ENCODE measurements around the gene RAET1G.

RAET1G gene

DNA sequence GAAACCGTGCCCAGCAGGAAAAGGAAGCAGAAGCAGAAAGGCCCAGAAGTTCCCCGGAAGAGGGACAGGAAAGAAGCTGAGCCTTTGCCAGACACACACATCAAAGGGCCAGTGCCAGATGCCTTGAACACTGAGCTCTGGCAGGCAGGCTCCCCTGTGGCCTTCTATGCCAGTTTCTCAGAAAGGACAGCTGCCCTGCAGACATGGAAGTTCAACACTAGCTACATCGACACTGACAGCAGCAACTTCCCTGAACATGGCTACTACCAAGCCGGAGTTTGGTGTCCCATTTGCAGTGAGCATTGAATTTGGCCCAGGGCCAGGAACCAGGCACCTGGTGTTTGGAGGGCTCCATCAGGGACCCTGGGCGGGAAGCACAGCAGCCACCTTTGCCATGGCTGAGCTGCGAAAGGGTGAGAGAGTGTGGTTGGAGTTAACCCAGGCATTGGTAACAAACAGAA, 17.0 kb downstream of the RAET1G start:
- Histone ChIP-seq H3K9me3 (ENCODE audit: control insufficient read depth in 2 of 2, low read length in 2 of 2) (no peaks in the 10 kb centered on the region), H3K9ac (ENCODE audit: low read depth in 1 of 2, low read length in 2 of 2) (no peak overlapping the region), H3K36me3 (ENCODE audit: control insufficient read depth in 2 of 2, insufficient read depth in 2 of 2, low read length in 2 of 2) (no peaks in the 10 kb centered on the region)

DNA sequence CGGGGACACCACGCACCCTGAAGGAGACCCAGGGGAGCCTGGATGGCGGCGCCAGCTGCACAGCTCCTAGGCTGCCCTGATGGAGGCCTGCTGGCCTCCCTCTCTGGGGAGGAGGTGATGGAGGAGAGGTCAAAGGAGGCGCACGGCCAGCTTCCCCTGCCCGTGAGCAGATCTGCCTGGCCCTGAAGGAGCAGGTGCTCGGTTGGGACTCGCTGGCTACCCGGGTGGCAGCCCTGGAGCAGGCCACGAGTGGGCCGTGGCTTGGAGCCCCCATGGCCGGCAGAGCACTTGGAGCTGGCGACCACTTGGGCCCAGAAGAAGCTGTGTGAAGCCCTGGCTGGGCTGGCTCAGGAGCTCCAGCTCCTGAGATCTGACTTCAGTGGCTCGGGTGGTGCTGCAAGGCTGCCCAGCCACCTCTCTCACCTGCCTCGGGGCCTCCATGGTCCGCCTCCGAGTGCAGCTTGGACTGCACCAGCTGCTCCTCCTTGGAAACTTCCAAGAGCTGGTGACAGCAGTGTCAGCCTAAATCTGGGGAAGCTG, 17.5 kb downstream of the RAET1G start:
- H3K36me3 ChIP-seq (ENCODE audit: control insufficient read depth in 2 of 2, insufficient read depth in 2 of 2, low read length in 2 of 2): no peaks in the 10 kb centered on the region
- H3K4me3 ChIP-seq (ENCODE audit: low read length in 2 of 2): no peak overlapping the region
- no peak overlapping the region for H3K27ac ChIP-seq (ENCODE audit: low read depth in 2 of 2, low read length in 2 of 2)
- H3K27me3 ChIP-seq (ENCODE audit: control insufficient read depth in 2 of 2, insufficient read depth in 2 of 2, low read length in 2 of 2): no peaks in the 10 kb centered on the region
- no peaks in the 10 kb centered on the region for H3K9me3 ChIP-seq (ENCODE audit: control insufficient read depth in 2 of 2, low read length in 2 of 2)
- no peaks in the 10 kb centered on the region for H3K4me1 ChIP-seq (ENCODE audit: control insufficient read depth in 2 of 2, insufficient read depth in 2 of 2, low read length in 2 of 2)
- no peak overlapping the region for H3K9ac ChIP-seq (ENCODE audit: low read depth in 1 of 2, low read length in 2 of 2)

More for the DNA sequence above, 17.0 kb downstream of the RAET1G start:
- H3K27ac ChIP-seq (ENCODE audit: low read depth in 2 of 2, low read length in 2 of 2): no peak overlapping the region
- no peaks in the 10 kb centered on the region for H3K4me1 ChIP-seq (ENCODE audit: control insufficient read depth in 2 of 2, insufficient read depth in 2 of 2, low read length in 2 of 2)
- H3K4me3 ChIP-seq (ENCODE audit: low read length in 2 of 2): no peak overlapping the region
- H3K27me3 ChIP-seq (ENCODE audit: control insufficient read depth in 2 of 2, insufficient read depth in 2 of 2, low read length in 2 of 2): no peaks in the 10 kb centered on the region

DNA sequence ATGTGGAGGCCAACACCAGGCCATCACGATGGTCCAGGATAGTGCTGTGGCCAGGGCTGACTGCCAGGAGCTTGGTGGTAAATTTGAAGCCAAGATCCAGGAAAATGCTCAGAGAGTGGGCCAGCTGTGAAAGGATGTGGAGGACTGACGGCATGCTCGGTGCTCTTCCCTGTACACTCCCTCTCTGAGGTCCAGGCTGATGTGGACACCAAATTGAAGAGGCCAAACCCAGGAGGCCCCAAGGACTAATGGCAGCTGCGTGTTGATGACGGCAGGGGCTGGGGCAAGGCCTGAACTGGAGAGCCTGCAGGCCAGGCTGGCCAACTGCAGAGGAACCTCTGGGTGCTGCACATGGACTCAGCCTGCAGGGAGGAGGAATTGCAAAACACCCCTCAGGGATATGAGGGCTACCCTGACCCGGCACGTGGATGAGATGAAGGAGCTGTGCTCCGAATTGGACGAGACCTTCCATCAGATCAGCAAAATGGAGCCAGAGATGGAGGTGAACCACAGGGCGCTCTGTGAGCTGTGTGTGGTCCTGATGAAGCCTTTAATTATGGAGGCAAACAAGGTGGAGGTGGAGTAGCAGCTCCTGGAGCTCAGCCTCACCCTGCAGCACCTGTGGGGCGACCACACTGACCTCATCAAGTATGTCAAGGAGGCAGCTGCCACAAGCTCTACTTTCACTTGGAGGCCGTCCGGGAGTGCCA, 18.1 kb downstream of the RAET1G start:
- no peak overlapping the region for H3K9ac ChIP-seq (ENCODE audit: low read depth in 1 of 2, low read length in 2 of 2)
- H3K4me1 ChIP-seq (ENCODE audit: control insufficient read depth in 2 of 2, insufficient read depth in 2 of 2, low read length in 2 of 2): no peaks in the 10 kb centered on the region
- H3K4me3 ChIP-seq (ENCODE audit: low read length in 2 of 2): no peak overlapping the region
- H3K9me3 ChIP-seq (ENCODE audit: control insufficient read depth in 2 of 2, low read length in 2 of 2): no peaks in the 10 kb centered on the region
- H3K27me3 ChIP-seq (ENCODE audit: control insufficient read depth in 2 of 2, insufficient read depth in 2 of 2, low read length in 2 of 2): no peaks in the 10 kb centered on the region
- no peaks in the 10 kb centered on the region for H3K36me3 ChIP-seq (ENCODE audit: control insufficient read depth in 2 of 2, insufficient read depth in 2 of 2, low read length in 2 of 2)
- no peak overlapping the region for H3K27ac ChIP-seq (ENCODE audit: low read depth in 2 of 2, low read length in 2 of 2)

DNA sequence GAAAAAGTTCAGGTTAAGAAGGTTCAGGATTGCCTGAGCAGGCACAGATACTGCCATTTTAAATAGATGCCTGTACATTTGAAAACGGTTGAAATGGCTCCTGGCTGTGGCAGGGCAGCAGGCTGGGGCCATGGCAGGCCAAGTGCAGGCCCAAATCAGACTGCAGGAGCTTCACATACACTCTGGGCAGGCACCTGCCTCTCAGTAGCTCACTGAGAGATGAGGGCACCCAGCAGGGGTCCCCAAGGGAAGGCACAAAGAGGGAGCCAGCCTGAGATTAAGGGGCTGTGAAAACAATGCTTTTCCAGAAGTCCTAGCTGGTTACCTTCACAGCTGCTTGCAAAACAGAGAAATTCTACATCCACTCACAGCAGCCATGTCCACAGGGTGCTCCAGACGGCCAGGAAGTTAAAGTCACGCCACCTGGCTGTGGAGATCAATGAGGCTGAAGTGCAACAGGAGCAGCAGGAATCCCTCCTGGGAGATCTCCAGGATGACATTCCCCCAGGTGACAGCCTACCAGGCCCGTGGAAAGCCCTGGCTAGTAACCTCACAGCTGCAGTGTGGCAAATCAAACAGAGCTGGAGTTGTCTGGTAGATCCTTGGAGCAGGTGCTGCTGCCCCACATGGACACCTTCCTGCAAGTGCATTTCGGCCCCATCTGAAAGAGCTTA, 18.8 kb downstream of the RAET1G start:
- H3K27ac ChIP-seq (ENCODE audit: low read depth in 2 of 2, low read length in 2 of 2): no peak overlapping the region
- no peaks in the 10 kb centered on the region for H3K4me1 ChIP-seq (ENCODE audit: control insufficient read depth in 2 of 2, insufficient read depth in 2 of 2, low read length in 2 of 2)
- H3K36me3 ChIP-seq (ENCODE audit: control insufficient read depth in 2 of 2, insufficient read depth in 2 of 2, low read length in 2 of 2): no peaks in the 10 kb centered on the region
- H3K27me3 ChIP-seq (ENCODE audit: control insufficient read depth in 2 of 2, insufficient read depth in 2 of 2, low read length in 2 of 2): no peaks in the 10 kb centered on the region
- no peak overlapping the region for H3K4me3 ChIP-seq (ENCODE audit: low read length in 2 of 2)
- H3K9me3 ChIP-seq (ENCODE audit: control insufficient read depth in 2 of 2, low read length in 2 of 2): no peaks in the 10 kb centered on the region
- H3K9ac ChIP-seq (ENCODE audit: low read depth in 1 of 2, low read length in 2 of 2): no peak overlapping the region

DNA sequence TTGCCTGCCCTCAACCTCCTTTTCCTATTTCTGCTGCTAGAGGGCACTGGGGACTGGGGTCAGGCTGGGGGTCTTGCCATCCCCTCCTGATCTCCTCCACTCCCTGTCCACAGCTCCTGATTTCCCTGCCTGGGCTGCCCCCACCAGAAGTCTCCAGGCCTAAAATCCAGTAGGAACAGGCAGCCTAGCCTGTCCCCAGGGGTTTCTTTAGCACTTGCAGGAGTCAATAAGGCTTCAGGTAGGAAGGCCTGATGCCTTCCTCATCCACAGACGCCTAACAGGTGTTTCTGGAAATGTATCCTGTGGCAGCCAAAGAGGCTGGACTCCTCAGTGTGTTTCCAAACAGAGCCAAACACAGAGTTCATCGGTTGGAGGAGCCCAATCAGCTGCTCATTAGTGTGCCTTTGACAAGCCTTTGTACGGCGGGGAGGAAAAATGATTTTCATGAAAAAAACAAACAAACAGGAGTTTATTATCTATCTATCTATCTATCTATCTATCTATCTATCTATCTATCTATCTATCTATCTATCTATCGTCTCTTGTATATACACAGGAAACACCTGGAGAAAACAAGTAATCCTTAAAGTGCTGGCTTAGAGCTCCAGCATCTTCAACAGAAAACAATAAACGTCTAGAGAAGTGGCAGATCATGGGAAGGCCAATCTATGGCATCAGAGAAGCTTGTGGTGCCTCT, 21.3 kb downstream of the RAET1G start:
- no peak overlapping the region for H3K27ac ChIP-seq (ENCODE audit: low read depth in 2 of 2, low read length in 2 of 2)
- no peak overlapping the region for H3K9ac ChIP-seq (ENCODE audit: low read depth in 1 of 2, low read length in 2 of 2)
- H3K4me3 ChIP-seq (ENCODE audit: low read length in 2 of 2): no peak overlapping the region
- no peaks in the 10 kb centered on the region for H3K9me3 ChIP-seq (ENCODE audit: control insufficient read depth in 2 of 2, low read length in 2 of 2)
- no peaks in the 10 kb centered on the region for H3K27me3 ChIP-seq (ENCODE audit: control insufficient read depth in 2 of 2, insufficient read depth in 2 of 2, low read length in 2 of 2)
- peaks cover 6 to 13% of the 10 kb centered on the region in 2 donors for H3K4me1 ChIP-seq (ENCODE audit: control insufficient read depth in 2 of 2, insufficient read depth in 2 of 2, low read length in 2 of 2)
- H3K36me3 ChIP-seq (ENCODE audit: control insufficient read depth in 2 of 2, insufficient read depth in 2 of 2, low read length in 2 of 2): no peaks in the 10 kb centered on the region

DNA sequence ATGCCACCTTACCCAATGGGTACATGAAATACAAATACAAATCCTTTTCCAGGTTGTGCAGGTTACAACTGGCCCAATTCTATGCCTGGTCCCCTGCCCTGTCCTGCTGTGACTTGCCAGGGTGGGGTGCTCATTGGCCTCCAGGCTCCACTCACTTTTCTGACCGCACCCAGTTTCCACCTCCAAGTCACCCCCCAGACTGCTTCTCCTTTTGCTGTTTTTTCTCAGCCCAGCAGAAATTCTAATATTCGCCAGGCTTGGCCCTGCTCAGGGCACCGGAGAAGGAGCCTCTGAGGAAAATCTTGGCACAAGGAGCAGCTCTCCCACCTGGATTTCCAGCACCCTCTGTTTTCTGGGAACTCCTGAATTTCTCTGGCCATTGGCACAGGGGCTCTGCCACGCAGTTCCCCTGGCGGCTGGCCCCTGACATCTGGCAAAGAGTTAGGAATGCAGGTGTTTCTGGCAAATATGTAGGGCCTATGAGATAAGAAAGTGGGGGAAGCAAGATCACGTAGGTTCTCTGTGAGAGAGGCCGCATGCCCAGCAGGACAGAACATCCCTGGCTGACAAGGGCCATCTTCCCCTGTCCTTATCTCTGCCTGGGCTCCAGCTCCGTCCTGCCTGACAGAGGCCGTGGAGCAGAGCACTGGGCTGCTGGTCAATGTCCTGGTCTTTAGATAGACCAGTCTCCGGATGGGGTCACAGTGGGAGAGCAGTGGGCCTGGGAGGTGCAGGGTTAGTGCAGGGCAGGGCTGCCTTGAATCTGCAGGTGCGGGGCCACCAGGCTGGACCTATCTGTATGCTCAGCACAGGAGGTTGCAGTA, 22.1 kb downstream of the RAET1G start:
- peaks cover 9 to 20% of the 10 kb centered on the region in 2 donors for H3K4me1 ChIP-seq (ENCODE audit: control insufficient read depth in 2 of 2, insufficient read depth in 2 of 2, low read length in 2 of 2)
- no peak overlapping the region for H3K9ac ChIP-seq (ENCODE audit: low read depth in 1 of 2, low read length in 2 of 2)
- no peaks in the 10 kb centered on the region for H3K36me3 ChIP-seq (ENCODE audit: control insufficient read depth in 2 of 2, insufficient read depth in 2 of 2, low read length in 2 of 2)
- no peak overlapping the region for H3K4me3 ChIP-seq (ENCODE audit: low read length in 2 of 2)
- H3K27me3 ChIP-seq (ENCODE audit: control insufficient read depth in 2 of 2, insufficient read depth in 2 of 2, low read length in 2 of 2): no peaks in the 10 kb centered on the region
- no peak overlapping the region for H3K27ac ChIP-seq (ENCODE audit: low read depth in 2 of 2, low read length in 2 of 2)
- H3K9me3 ChIP-seq (ENCODE audit: control insufficient read depth in 2 of 2, low read length in 2 of 2): no peaks in the 10 kb centered on the region

DNA sequence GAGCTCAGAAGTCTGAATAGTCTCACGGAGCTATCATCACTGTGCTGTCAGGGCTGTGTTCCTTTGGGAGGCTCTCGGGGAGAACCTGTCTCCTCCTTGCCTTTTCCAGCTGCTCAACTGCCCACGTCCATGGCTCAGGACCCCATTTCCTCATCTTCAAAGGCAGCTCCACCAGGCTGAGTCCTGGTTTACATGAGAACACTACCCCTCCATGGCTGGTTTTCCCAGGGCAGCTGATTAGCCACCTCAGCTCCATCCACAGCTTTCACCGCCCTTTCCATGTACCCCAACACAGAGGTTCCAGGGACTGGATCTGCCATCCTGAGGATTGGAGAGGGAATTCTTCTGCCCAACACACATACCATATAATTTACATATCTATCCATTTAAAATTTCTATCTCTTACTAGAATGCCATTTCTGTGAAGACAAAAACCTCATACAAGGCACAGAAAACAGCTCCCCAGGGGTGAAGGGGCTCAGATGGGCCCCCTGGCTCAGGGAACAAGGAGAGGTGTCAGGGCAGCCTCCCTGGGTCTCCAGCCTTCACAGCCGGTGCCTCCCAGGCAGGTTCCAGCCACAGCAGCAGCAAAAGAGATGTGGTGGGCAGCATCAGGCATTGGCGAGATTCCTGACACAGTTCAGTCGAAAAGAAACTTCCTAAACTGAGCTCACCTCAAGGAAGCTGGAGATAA, 22.8 kb downstream of the RAET1G start:
- no peaks in the 10 kb centered on the region for H3K36me3 ChIP-seq (ENCODE audit: control insufficient read depth in 2 of 2, insufficient read depth in 2 of 2, low read length in 2 of 2)
- no peak overlapping the region for H3K9ac ChIP-seq (ENCODE audit: low read depth in 1 of 2, low read length in 2 of 2)
- H3K4me3 ChIP-seq (ENCODE audit: low read length in 2 of 2): no peak overlapping the region
- no peaks in the 10 kb centered on the region for H3K27me3 ChIP-seq (ENCODE audit: control insufficient read depth in 2 of 2, insufficient read depth in 2 of 2, low read length in 2 of 2)
- H3K4me1 ChIP-seq (ENCODE audit: control insufficient read depth in 2 of 2, insufficient read depth in 2 of 2, low read length in 2 of 2): peaks cover 17 to 28% of the 10 kb centered on the region in 2 donors
- H3K9me3 ChIP-seq (ENCODE audit: control insufficient read depth in 2 of 2, low read length in 2 of 2): no peaks in the 10 kb centered on the region
- H3K27ac ChIP-seq (ENCODE audit: low read depth in 2 of 2, low read length in 2 of 2): no peak overlapping the region

DNA sequence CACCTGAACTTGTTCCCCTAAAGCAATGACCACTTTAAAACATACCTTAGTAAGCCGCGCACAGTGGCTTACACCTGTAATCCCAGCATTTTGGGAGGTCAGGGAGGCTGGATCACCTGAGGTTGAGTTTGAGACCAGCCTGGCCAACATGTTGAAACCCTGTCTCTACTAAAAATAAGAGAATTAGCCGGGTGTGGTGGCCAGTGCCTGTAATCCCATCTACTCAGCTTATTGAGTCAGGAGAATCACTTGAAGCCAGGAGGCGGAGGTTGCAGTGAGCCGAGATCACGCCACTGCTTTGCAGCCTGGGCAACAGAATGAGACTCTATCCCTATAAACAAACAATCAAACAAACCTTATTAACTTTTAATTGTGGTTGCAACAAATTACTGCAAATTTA, 23.4 kb downstream of the RAET1G start:
- Histone ChIP-seq H3K27ac (ENCODE audit: low read depth in 2 of 2, low read length in 2 of 2) (no peak overlapping the region), H3K4me1 (ENCODE audit: control insufficient read depth in 2 of 2, insufficient read depth in 2 of 2, low read length in 2 of 2) (peaks cover 21 to 33% of the 10 kb centered on the region in 2 donors)

DNA sequence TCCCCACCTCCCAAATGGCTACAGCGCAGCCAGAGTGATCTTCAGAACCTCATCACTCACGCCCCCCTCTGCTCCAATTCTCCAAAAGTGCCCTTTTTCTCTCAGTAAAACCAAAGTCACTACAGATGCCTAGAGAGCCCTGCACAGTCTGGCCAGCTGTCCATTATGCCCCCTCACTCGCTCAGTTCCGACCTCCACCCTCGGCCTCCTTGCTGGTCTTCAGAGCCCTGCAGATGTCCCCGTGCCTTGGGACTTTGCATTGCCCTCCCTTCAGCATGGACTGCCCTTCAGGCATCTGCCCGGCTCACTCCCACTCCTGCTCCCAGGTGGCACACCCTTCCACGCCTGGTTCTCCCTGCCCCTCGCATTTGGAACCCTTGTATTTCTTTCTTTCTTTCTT, 24.0 kb downstream of the RAET1G start:
- Histone ChIP-seq H3K4me1 (ENCODE audit: control insufficient read depth in 2 of 2, insufficient read depth in 2 of 2, low read length in 2 of 2) (peaks cover 21 to 33% of the 10 kb centered on the region in 2 donors), H3K9ac (ENCODE audit: low read depth in 1 of 2, low read length in 2 of 2) (no peak overlapping the region), H3K27ac (ENCODE audit: low read depth in 2 of 2, low read length in 2 of 2) (no peak overlapping the region)

More for the DNA sequence above, 23.4 kb downstream of the RAET1G start:
- no peaks in the 10 kb centered on the region for H3K27me3 ChIP-seq (ENCODE audit: control insufficient read depth in 2 of 2, insufficient read depth in 2 of 2, low read length in 2 of 2)
- no peak overlapping the region for H3K9ac ChIP-seq (ENCODE audit: low read depth in 1 of 2, low read length in 2 of 2)
- no peaks in the 10 kb centered on the region for H3K9me3 ChIP-seq (ENCODE audit: control insufficient read depth in 2 of 2, low read length in 2 of 2)
- H3K36me3 ChIP-seq (ENCODE audit: control insufficient read depth in 2 of 2, insufficient read depth in 2 of 2, low read length in 2 of 2): no peaks in the 10 kb centered on the region
- no peak overlapping the region for H3K4me3 ChIP-seq (ENCODE audit: low read length in 2 of 2)

More for the DNA sequence above, 24.0 kb downstream of the RAET1G start:
- Histone ChIP-seq H3K9me3 (ENCODE audit: control insufficient read depth in 2 of 2, low read length in 2 of 2) (no peaks in the 10 kb centered on the region), H3K4me3 (ENCODE audit: low read length in 2 of 2) (no peak overlapping the region), H3K36me3 (ENCODE audit: control insufficient read depth in 2 of 2, insufficient read depth in 2 of 2, low read length in 2 of 2) (no peaks in the 10 kb centered on the region), H3K27me3 (ENCODE audit: control insufficient read depth in 2 of 2, insufficient read depth in 2 of 2, low read length in 2 of 2) (no peaks in the 10 kb centered on the region)
